Hepatocyte (in vitro differentiated cells): Measurements from ENCODE around the gene USP49. TPM values are rescaled to one million over a fixed set of nuclear protein-coding genes. Genes with fewer than 3 reads are reported as not detected.

Experiments
- DNase-seq: peaks from one replicate; pipeline ENCODE4 v3.0.0-alpha.2; 2016; ENCODE audit warnings: low spot score
- H2AFZ ChIP-seq: fragments of 200-600 bp; sonication (generic); 2 replicates; pipeline ENCODE4 v1.6.0; 2016; ENCODE audit warnings: antibody characterized with exemption, mild to moderate bottlenecking
- H3K27ac ChIP-seq: fragments of 200-600 bp; sonication (generic); 2 replicates; pipeline ENCODE4 v1.5.1; 2016; ENCODE audit warnings: mild to moderate bottlenecking
- H3K27me3 ChIP-seq: fragments of 200-600 bp; sonication (generic); 2 replicates; pipeline ENCODE4 v1.6.1; 2016
- H3K36me3 ChIP-seq: fragments of 200-600 bp; sonication (generic); replicated peaks from 2 replicates; pipeline ENCODE4 v1.5.1; 2016; ENCODE audit warnings: low read depth; ENCODE audit not compliant: insufficient read depth
- H3K4me1 ChIP-seq: fragments of 200-600 bp; sonication (generic); 2 replicates; pipeline ENCODE4 v1.5.1; 2016; ENCODE audit warnings: mild to moderate bottlenecking, moderate library complexity; ENCODE audit not compliant: insufficient read depth
- H3K4me2 ChIP-seq: fragments of 200-600 bp; sonication (generic); 2 replicates; pipeline ENCODE4 v1.6.0; 2016
- H3K4me3 ChIP-seq: fragments of 200-600 bp; sonication (generic); 2 replicates; pipeline ENCODE4 v1.5.1; 2016; ENCODE audit warnings: mild to moderate bottlenecking
- H3K79me2 ChIP-seq: fragments of 200-600 bp; sonication (generic); 2 replicates; pipeline ENCODE4 v1.6.0; 2017; ENCODE audit warnings: mild to moderate bottlenecking
- H3K9me2 ChIP-seq: fragments of 200-600 bp; sonication (generic); replicated peaks from 2 replicates; pipeline ENCODE4 v1.6.0; 2017; ENCODE audit warnings: mild to moderate bottlenecking; ENCODE audit not compliant: insufficient read depth
- H3K9me3 ChIP-seq: fragments of 200-600 bp; sonication (generic); 2 replicates; pipeline ENCODE4 v1.5.1; 2016; ENCODE audit warnings: low read depth, mild to moderate bottlenecking
- H4K20me1 ChIP-seq: fragments of 200-600 bp; sonication (generic); 2 replicates; pipeline ENCODE4 v1.6.0; 2016; ENCODE audit warnings: mild to moderate bottlenecking; ENCODE audit not compliant: insufficient read depth, poor library complexity, severe bottlenecking
- EZH2 ChIP-seq: fragments of 200-600 bp; sonication (generic); IDR thresholded peaks from 2 replicates; pipeline ENCODE4 v1.6.1; 2016; ENCODE audit warnings: antibody characterized with exemption, mild to moderate bottlenecking, borderline replicate concordance
- EZH2phosphoT487 ChIP-seq: fragments of 200-600 bp; sonication (generic); IDR thresholded peaks from one replicate; pipeline ENCODE4 v1.6.1; 2018; ENCODE audit warnings: antibody characterized with exemption, mild to moderate bottlenecking, low read depth, moderate library complexity; ENCODE audit not compliant: unreplicated experiment, severe bottlenecking
- WGBS: methylation state at CpG from one replicate; pipeline ENCODE4 v1.1.6; 2016; ENCODE audit warnings: low lambda C conversion rate; ENCODE audit errors: missing lambda C conversion rate; 5-methylcytosine and 5-hydroxymethylcytosine counted together
- polyA plus RNA-seq: library from polyadenylated mRNA; unstranded; fragments of >200 nt; fragmentation: Nextera tagmentation; extraction: Ambion mirVana; gene quantifications from 2 replicates; pipeline ENCODE4 v1.2.1, GENCODE V29; 2016
- total RNA-seq: library from RNA; depleted of rRNA; stranded (reverse); fragments of >200 nt; gene quantifications from 2 replicates; pipeline ENCODE4 v1.2.3, GENCODE V29; 2014
- TF ChIP-seq, protein P1 (sequence below): fragments of 200-600 bp; sonication (generic); IDR thresholded peaks from 2 replicates; pipeline ENCODE4 v1.5.1; 2016; ENCODE audit warnings: antibody characterized with exemption, mild to moderate bottlenecking; ENCODE audit not compliant: poor library complexity

USP49 gene
- total and polyA plus RNA-seq, 2 experiments from 2014 or later: 1.0 to 2.4 TPM

DNA sequence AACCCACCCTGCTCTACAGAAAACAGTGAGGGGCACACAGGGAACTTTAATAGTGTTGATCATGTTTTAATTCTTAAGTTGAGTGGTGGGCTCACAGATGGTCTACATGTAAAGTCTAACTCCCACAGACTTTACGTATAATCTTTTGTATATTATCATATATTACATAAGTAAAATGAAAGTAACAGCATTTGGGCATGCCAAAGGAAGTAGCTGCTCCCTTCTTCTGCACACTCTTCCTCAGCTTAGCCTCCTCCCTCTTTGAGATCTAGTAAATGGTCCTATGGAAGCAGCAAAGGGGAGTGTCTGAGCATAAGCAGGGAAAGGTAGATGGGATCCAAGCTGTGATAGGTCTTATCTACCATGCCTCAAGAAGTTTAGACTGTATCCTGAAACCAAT, 14.6 kb upstream of the USP49 start:
- no peak overlapping the region for H3K4me2 ChIP-seq
- H3K27ac ChIP-seq: no peak overlapping the region
- peaks cover 12% of the 10 kb centered on the region for H3K79me2 ChIP-seq
- WGBS: 100% methylated on average over 1 of the region's 1 CpG
- H3K9me3 ChIP-seq: no peaks in the 10 kb centered on the region
- no peaks in the 10 kb centered on the region for H4K20me1 ChIP-seq
- no peak overlapping the region for H2AFZ ChIP-seq
- H3K27me3 ChIP-seq: no peaks in the 10 kb centered on the region
- no peaks in the 10 kb centered on the region for H3K36me3 ChIP-seq
- no peaks in the 10 kb centered on the region for H3K4me1 ChIP-seq
- no peak for DNase-seq
- no peak for TF ChIP-seq EZH2phosphoT487
- TF ChIP-seq, protein P1, sequence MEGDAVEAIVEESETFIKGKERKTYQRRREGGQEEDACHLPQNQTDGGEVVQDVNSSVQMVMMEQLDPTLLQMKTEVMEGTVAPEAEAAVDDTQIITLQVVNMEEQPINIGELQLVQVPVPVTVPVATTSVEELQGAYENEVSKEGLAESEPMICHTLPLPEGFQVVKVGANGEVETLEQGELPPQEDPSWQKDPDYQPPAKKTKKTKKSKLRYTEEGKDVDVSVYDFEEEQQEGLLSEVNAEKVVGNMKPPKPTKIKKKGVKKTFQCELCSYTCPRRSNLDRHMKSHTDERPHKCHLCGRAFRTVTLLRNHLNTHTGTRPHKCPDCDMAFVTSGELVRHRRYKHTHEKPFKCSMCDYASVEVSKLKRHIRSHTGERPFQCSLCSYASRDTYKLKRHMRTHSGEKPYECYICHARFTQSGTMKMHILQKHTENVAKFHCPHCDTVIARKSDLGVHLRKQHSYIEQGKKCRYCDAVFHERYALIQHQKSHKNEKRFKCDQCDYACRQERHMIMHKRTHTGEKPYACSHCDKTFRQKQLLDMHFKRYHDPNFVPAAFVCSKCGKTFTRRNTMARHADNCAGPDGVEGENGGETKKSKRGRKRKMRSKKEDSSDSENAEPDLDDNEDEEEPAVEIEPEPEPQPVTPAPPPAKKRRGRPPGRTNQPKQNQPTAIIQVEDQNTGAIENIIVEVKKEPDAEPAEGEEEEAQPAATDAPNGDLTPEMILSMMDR: no peak
- no peak for TF ChIP-seq EZH2
- H3K9me2 ChIP-seq: no peaks in the 10 kb centered on the region
- H3K4me3 ChIP-seq: no peak overlapping the region

DNA sequence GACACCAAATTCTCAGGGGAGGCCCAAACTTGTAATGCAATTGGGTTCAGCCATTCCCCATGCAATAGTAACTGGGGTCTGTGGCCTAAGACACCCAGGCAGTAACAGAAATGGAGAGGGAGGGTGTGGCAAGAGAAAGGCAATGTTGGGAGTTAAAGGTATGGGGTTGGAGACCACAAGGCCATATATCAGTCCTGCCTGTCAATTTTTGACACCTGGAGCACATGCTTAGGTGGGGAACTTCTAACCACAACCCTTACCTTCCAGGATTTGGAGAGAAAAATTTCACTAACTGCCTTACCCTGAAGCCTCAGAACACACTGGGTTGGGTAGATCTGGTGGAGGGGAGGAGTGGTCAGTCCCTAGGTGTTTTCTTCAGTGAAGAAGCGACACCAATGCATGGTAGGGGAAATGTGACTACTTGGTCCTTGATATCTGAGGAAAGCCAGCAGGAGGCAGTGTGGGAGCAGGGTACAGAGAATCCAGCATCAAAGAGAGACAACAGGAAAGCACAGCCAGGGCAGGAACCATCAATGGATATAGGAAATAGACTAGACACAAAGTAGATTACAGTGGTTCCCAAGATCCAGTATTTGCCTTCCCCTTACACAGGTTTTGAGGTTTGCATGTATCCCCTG, 6.8 kb upstream of the USP49 start:
- H3K4me2 ChIP-seq: no peak overlapping the region
- no peak for TF ChIP-seq EZH2phosphoT487
- no peak for TF ChIP-seq EZH2
- TF ChIP-seq, protein P1: no peak
- no peaks in the 10 kb centered on the region for H3K79me2 ChIP-seq
- no peaks in the 10 kb centered on the region for H3K9me2 ChIP-seq
- DNase-seq: no peak
- no peaks in the 10 kb centered on the region for H3K36me3 ChIP-seq
- H3K4me1 ChIP-seq: no peaks in the 10 kb centered on the region
- no peaks in the 10 kb centered on the region for H4K20me1 ChIP-seq
- H3K27me3 ChIP-seq: no peaks in the 10 kb centered on the region
- 96% methylated on average over 1 of the region's 1 CpG for WGBS
- H2AFZ ChIP-seq: no peak overlapping the region
- no peaks in the 10 kb centered on the region for H3K9me3 ChIP-seq
- H3K4me3 ChIP-seq: no peak overlapping the region
- no peak overlapping the region for H3K27ac ChIP-seq

DNA sequence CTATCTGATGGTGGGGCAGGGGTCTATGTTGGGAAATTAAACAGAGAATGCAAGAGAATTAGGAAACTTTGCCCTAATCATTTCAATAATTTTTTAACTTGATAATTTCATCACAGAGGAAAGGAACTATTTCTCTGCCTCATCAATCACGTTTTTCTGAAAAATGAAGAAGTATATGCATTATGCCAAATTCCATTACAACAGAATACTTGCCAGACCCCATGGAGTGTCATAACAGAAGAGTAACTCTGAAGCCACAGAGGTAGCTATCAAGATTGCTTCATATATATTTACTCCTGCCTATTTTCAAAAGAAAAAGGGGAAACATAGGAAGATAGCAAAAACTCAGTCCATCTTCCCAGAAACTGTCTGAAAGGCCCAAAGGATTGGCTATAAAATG, 5.7 kb upstream of the USP49 start:
- 88% methylated on average over 1 of the region's 1 CpG for WGBS
- H3K9me3 ChIP-seq: no peaks in the 10 kb centered on the region
- DNase-seq: no peak

More for the DNA sequence above, 5.7 kb upstream of the USP49 start:
- TF ChIP-seq EZH2phosphoT487: no peak
- TF ChIP-seq, protein P1: no peak
- no peak for TF ChIP-seq EZH2
- Histone ChIP-seq H3K9me2 (no peaks in the 10 kb centered on the region), H2AFZ (no peak overlapping the region), H3K4me2 (no peak overlapping the region), H3K36me3 (no peaks in the 10 kb centered on the region), H3K4me3 (no peak overlapping the region), H3K4me1 (peaks cover 8% of the 10 kb centered on the region), H3K27ac (no peak overlapping the region), H3K27me3 (no peaks in the 10 kb centered on the region), H4K20me1 (no peaks in the 10 kb centered on the region), H3K79me2 (no peaks in the 10 kb centered on the region)
